HepG2 (cell line): ENCODE results near the gene TUBB3. TPM values are rescaled to one million over a fixed set of nuclear protein-coding genes. Genes with fewer than 3 reads are reported as not detected.
A peak's percentile ranks its signal among the peaks of the same experiment; 100 is the strongest.

Source experiments
- ATAC-seq: fragments of 200-7000 bp; cut with Tn5 transposase; 3 replicates; pipeline ENCODE4 v1.9.1; 2020; ENCODE audit warnings: mild to moderate bottlenecking, moderate library complexity
- BruUV-seq: library from RNA; stranded (reverse); fragments of 400-500 nt; replicated peaks from 2 replicates; lab custom pipeline; 2021; lab: Mats Ljungman, UMichigan
- CTCF ChIA-PET: fragments of 300-600 bp; formaldehyde crosslinking; extraction: SDS; loops from one replicate; lab custom pipeline; 2021; ENCODE audit warnings: low total read pairs, inconsistent platforms, low intra/inter-chr PET ratio; lab: Yijun Ruan, JAX
- POLR2A ChIA-PET: fragments of 350-600 bp; sonication (Branson Sonifier 250); formaldehyde crosslinking; loops from one replicate; lab custom pipeline; 2020; ENCODE audit warnings: antibody characterized with exemption, inconsistent platforms; lab: Yijun Ruan, JAX
- DNase-seq: peaks from one replicate; pipeline ENCODE4 v3.0.0-alpha.2; 2015; ENCODE audit warnings: low spot score
- FAIRE-seq: peaks from 3 replicates; lab custom pipeline; 2011; peaks lifted over from hg19 to GRCh38; lab: Jason Lieb, UNC
- H2AFZ ChIP-seq: one replicate; pipeline ENCODE4 v1.6.1; 2011; ENCODE audit warnings: low read length, inconsistent platforms
- H3K27ac ChIP-seq: fragments of 300-600 bp; 3 replicates; pipeline ENCODE4 v1.8.0; 2011; ENCODE audit warnings: mixed run types, mild to moderate bottlenecking, mixed read lengths, low read length, inconsistent platforms; ENCODE audit not compliant: insufficient read depth; ENCODE audit errors: extremely low read length
- H3K27me3 ChIP-seq, 2 experiments: fragments of 200-600 bp in 1 of 2; 2 replicates in 1 of 2; 3 replicates in 1 of 2; pipeline versions ENCODE4 v1.6.0 to v1.8.0; 2011; ENCODE audit warnings: low read length in 2 of 2, mild to moderate bottlenecking in 2 of 2, moderate library complexity in 2 of 2, inconsistent platforms in 1 of 2; ENCODE audit not compliant: insufficient read depth in 2 of 2, control insufficient read depth in 1 of 2
- H3K36me3 ChIP-seq, 2 experiments: fragments of 200-600 bp in 1 of 2; replicated peaks in 1 of 2; 2 replicates in 1 of 2; 3 replicates in 1 of 2; pipeline versions ENCODE4 v1.5.1 to v1.8.0; 2011; ENCODE audit warnings: low read length in 2 of 2, inconsistent platforms in 1 of 2; ENCODE audit not compliant: insufficient read depth in 2 of 2, control insufficient read depth in 1 of 2
- H3K4me1 ChIP-seq: 2 replicates; pipeline ENCODE4 v1.5.1; 2012; ENCODE audit warnings: low read length, inconsistent platforms; ENCODE audit not compliant: insufficient read depth
- H3K4me2 ChIP-seq: 2 replicates; pipeline ENCODE4 v1.6.0; 2011; ENCODE audit warnings: low read depth, low read length, inconsistent platforms
- H3K4me3 ChIP-seq, 3 experiments: fragments of 200-600 bp in 1 of 3; sonication (generic), shearing (Covaris generic) in 1 of 3; replicated peaks in 1 of 3; 2 replicates each; pipeline ENCODE4 v1.5.1; 2011 to 2016; ENCODE audit warnings: low read length in 3 of 3, inconsistent platforms in 2 of 3, low read depth in 2 of 3, mild to moderate bottlenecking in 2 of 3, control low read depth in 1 of 3, mixed read lengths in 1 of 3; ENCODE audit not compliant: insufficient read depth in 1 of 3
- H3K79me2 ChIP-seq: one replicate; pipeline ENCODE4 v1.6.1; 2011; ENCODE audit warnings: low read length, inconsistent platforms; ENCODE audit not compliant: insufficient read depth
- H3K9ac ChIP-seq: 2 replicates; pipeline ENCODE4 v1.6.0; 2011; ENCODE audit warnings: mild to moderate bottlenecking, low read depth, low read length, inconsistent platforms; ENCODE audit not compliant: insufficient read depth
- H3K9me3 ChIP-seq: 2 replicates; pipeline ENCODE4 v1.5.1; 2012; ENCODE audit warnings: mild to moderate bottlenecking, low read length
- H4K20me1 ChIP-seq: 2 replicates; pipeline ENCODE4 v1.6.0; 2011; ENCODE audit warnings: inconsistent platforms, mild to moderate bottlenecking, low read length, moderate library complexity; ENCODE audit not compliant: insufficient read depth
- FOXC1 ChIP-seq: sonication (generic); formaldehyde crosslinking; IDR thresholded peaks from 2 replicates; pipeline ENCODE4 v1.8.0; 2022; ENCODE audit warnings: mild to moderate bottlenecking, missing genetic modification reagents, borderline replicate concordance
- HNRNPH1 ChIP-seq: fragments of 200-400 bp; formaldehyde crosslinking; optimal IDR thresholded peaks from 2 replicates; pipeline ENCODE3; 2017; ENCODE audit warnings: mild to moderate bottlenecking, low read depth, low read length
- HNRNPUL1 ChIP-seq: fragments of 200-400 bp; formaldehyde crosslinking; IDR thresholded peaks from 2 replicates; pipeline ENCODE4 v1.6.1; 2017; ENCODE audit warnings: low read depth, mild to moderate bottlenecking, low read length, moderate library complexity
- HOXA7 ChIP-seq: sonication (generic); formaldehyde crosslinking; IDR thresholded peaks from 2 replicates; pipeline ENCODE4 v1.8.1; 2022; ENCODE audit warnings: mild to moderate bottlenecking, missing genetic modification reagents, moderate library complexity
- MTERF4 ChIP-seq: sonication (generic); formaldehyde crosslinking; IDR thresholded peaks from 2 replicates; pipeline ENCODE4 v1.8.0; 2023; ENCODE audit warnings: mild to moderate bottlenecking, missing genetic modification reagents
- MTF1 ChIP-seq: sonication (generic); formaldehyde crosslinking; IDR thresholded peaks from 2 replicates; pipeline ENCODE4 v1.5.0; 2020; ENCODE audit warnings: missing genetic modification reagents
- PATZ1 ChIP-seq: sonication (generic); formaldehyde crosslinking; IDR thresholded peaks from 2 replicates; pipeline ENCODE4 v1.4.0; 2020; ENCODE audit warnings: missing genetic modification reagents
- PAWR ChIP-seq: sonication (generic); formaldehyde crosslinking; IDR thresholded peaks from 2 replicates; pipeline ENCODE4 v1.4.0; 2020; ENCODE audit warnings: missing genetic modification reagents, mild to moderate bottlenecking, borderline replicate concordance
- PAX8 ChIP-seq: sonication (generic); formaldehyde crosslinking; IDR thresholded peaks from 2 replicates; pipeline ENCODE4 v1.8.0; 2022; ENCODE audit warnings: mild to moderate bottlenecking, missing genetic modification reagents, borderline replicate concordance
- RFX3 ChIP-seq: IDR thresholded peaks from 2 replicates; pipeline ENCODE4 v1.6.1; 2016; ENCODE audit warnings: missing biosample characterization, missing genetic modification reagents
- SCMH1 ChIP-seq: sonication (generic); formaldehyde crosslinking; IDR thresholded peaks from 2 replicates; pipeline ENCODE4 v1.9.0; 2021; ENCODE audit warnings: missing genetic modification reagents, mild to moderate bottlenecking, borderline replicate concordance
- ZBTB1 ChIP-seq: sonication (generic); formaldehyde crosslinking; IDR thresholded peaks from 2 replicates; pipeline ENCODE4 v1.4.0; 2020; ENCODE audit warnings: missing genetic modification reagents, borderline replicate concordance
- ZFP41 ChIP-seq: sonication (generic); formaldehyde crosslinking; IDR thresholded peaks from 2 replicates; pipeline ENCODE4 v1.4.0; 2020; ENCODE audit warnings: mild to moderate bottlenecking, missing genetic modification reagents, borderline replicate concordance
- ZNF432 ChIP-seq: sonication (generic); formaldehyde crosslinking; IDR thresholded peaks from 2 replicates; pipeline ENCODE4 v1.5.0; 2020; ENCODE audit warnings: missing genetic modification reagents, mild to moderate bottlenecking, borderline replicate concordance
- ZNF746 ChIP-seq: sonication (generic); formaldehyde crosslinking; IDR thresholded peaks from 2 replicates; pipeline ENCODE4 v1.8.0; 2022; ENCODE audit warnings: mild to moderate bottlenecking, missing genetic modification reagents
- ZSCAN31 ChIP-seq: sonication (generic); formaldehyde crosslinking; IDR thresholded peaks from 2 replicates; pipeline ENCODE4 v1.5.0; 2020; ENCODE audit warnings: low read depth, mild to moderate bottlenecking, missing genetic modification reagents
- WGBS: methylation state at CpG from one replicate; pipeline ENCODE4 v1.1.6; 2017; ENCODE audit warnings: low lambda C conversion rate; 5-methylcytosine and 5-hydroxymethylcytosine counted together
- in situ Hi-C: cut with HindIII; loops from 2 replicates; pipeline ENCODE4 v1.10.0; 2017; ENCODE audit warnings: low pct_unique_long_range_greater_than_20kb; ENCODE audit not compliant: extremely low pct_ligation_motif_present
- intact Hi-C: fragments of 100-400 bp; cut with micrococcal nuclease; formaldehyde crosslinking; loops from one replicate; pipeline ENCODE4 v1.10.0; 2022; ENCODE audit not compliant: unreplicated experiment
- polyA plus RNA-seq, 8 experiments: library from polyadenylated mRNA; depleted of rRNA in 3 of 8; stranded (reverse) in 7 of 8; unstranded in 1 of 8; fragments of >200 nt; fragmentation: Illumina TruSeq in 4 of 8; extraction: Trizol in 4 of 8; gene quantifications; 2 replicates each; pipeline versions ENCODE4 v1.2.1 to v1.2.3, GENCODE V29; 2011 to 2016; ENCODE audit warnings: low read depth in 4 of 8, missing spikeins in 1 of 8, mixed read lengths in 1 of 8; ENCODE audit not compliant: insufficient read depth in 1 of 8
- total RNA-seq, 5 experiments: library from RNA; depleted of rRNA; stranded (reverse); fragments of >200 nt; fragmentation: Illumina TruSeq; extraction: Trizol; gene quantifications; 2 replicates each; pipeline ENCODE4 v1.2.3, GENCODE V29; 2016; ENCODE audit warnings: low read depth in 1 of 5
- TF ChIP-seq, protein P1 (sequence below): sonication (generic); formaldehyde crosslinking; IDR thresholded peaks from 2 replicates; pipeline ENCODE4 v1.4.0; 2020; ENCODE audit warnings: mild to moderate bottlenecking, missing genetic modification reagents
- TF ChIP-seq, protein P2 (sequence below): sonication (generic); formaldehyde crosslinking; conservative IDR thresholded peaks from 2 replicates; pipeline ENCODE4 v1.5.0; 2020; ENCODE audit warnings: missing genetic modification reagents

TUBB3 gene
- total and polyA plus RNA-seq, 2 of the 13 experiments (the other 11 are each of a cell fraction or from before 2014, with no cell fraction given), result 110 to 185 TPM

GRCh38 chr16:89910717-89911354 lies 12.3 kb upstream of the TUBB3 start:
- Histone ChIP-seq H3K4me2 (no peak overlapping the region), H3K4me1 (peaks cover 25% of the 10 kb centered on the region), H3K27me3 (no peaks in the 10 kb centered on the region), H3K4me3 (no peak overlapping the region), H4K20me1 (no peaks in the 10 kb centered on the region; the same call in 1 of the 2 replicates), H3K27ac (no peak overlapping the region), H3K79me2 (no peaks in the 10 kb centered on the region), H2AFZ (no peak overlapping the region), H3K36me3 (peaks cover 16 to 21% of the 10 kb centered on the region in 2 experiments), H3K9me3 (no peaks in the 10 kb centered on the region), H3K9ac (no peak overlapping the region)
- CTCF ChIA-PET, result interaction anchor here (1.0 kb wide), 1 partner anchor 8 kb away, joined by 4 read pairs; the partner anchor contains the start of gene MC1R
- 97% methylated on average over 25 of the region's 27 CpGs for WGBS
- POLR2A ChIA-PET, result interaction anchor here (1.0 to 8.1 kb wide), 5 partner anchors 8 to 63 kb away, joined by 3 to 78 read pairs (median 5); partner anchors contain the start of genes MC1R, TCF25 and TUBB3
- BruUV-seq, result no TSS peak
- in situ Hi-C loops, result no loop called here
- DNase-seq (no peak), ATAC-seq (no peak), FAIRE-seq (no peak)
- intact Hi-C loops, result no loop called here
- TF ChIP-seq RFX3 (CRISPR knock-in tag) (no peak), ZNF432 (CRISPR knock-in tag) (no peak), HOXA7 (CRISPR knock-in tag) (no peak), PAX8 (CRISPR knock-in tag) (no peak), PAWR (CRISPR knock-in tag) (no peak), PATZ1 (no peak), HNRNPUL1 (no peak), MTERF4 (CRISPR knock-in tag) (0 out of 2 replicates have a peak, but pooled peaks have one; percentile 25), ZFP41 (CRISPR knock-in tag) (no peak), ZBTB1 (no peak), ZNF746 (no peak), MTF1 (CRISPR knock-in tag) (no peak), SCMH1 (CRISPR knock-in tag) (no peak), HNRNPH1 (no peak), FOXC1 (0 out of 2 replicates have a peak, but pooled peaks have one; percentile 23), ZSCAN31 (no peak)
- TF ChIP-seq, protein P1, sequence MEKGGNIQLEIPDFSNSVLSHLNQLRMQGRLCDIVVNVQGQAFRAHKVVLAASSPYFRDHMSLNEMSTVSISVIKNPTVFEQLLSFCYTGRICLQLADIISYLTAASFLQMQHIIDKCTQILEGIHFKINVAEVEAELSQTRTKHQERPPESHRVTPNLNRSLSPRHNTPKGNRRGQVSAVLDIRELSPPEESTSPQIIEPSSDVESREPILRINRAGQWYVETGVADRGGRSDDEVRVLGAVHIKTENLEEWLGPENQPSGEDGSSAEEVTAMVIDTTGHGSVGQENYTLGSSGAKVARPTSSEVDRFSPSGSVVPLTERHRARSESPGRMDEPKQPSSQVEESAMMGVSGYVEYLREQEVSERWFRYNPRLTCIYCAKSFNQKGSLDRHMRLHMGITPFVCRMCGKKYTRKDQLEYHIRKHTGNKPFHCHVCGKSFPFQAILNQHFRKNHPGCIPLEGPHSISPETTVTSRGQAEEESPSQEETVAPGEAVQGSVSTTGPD (CRISPR knock-in tag), result 0 out of 2 replicates have a peak, but pooled peaks have one; percentile 26
- TF ChIP-seq, protein P2, sequence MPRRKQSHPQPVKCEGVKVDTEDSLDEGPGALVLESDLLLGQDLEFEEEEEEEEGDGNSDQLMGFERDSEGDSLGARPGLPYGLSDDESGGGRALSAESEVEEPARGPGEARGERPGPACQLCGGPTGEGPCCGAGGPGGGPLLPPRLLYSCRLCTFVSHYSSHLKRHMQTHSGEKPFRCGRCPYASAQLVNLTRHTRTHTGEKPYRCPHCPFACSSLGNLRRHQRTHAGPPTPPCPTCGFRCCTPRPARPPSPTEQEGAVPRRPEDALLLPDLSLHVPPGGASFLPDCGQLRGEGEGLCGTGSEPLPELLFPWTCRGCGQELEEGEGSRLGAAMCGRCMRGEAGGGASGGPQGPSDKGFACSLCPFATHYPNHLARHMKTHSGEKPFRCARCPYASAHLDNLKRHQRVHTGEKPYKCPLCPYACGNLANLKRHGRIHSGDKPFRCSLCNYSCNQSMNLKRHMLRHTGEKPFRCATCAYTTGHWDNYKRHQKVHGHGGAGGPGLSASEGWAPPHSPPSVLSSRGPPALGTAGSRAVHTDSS (CRISPR knock-in tag), result no peak
